Measurements from ENCODE around the gene RASSF8. TPM values are rescaled to one million over a fixed set of nuclear protein-coding genes. Genes with fewer than 3 reads are reported as not detected.

Gene RASSF8
- total and polyA plus RNA-seq, 10 donors = 1.4 to 38.0 (median 10.9) TPM

- Histone ChIP-seq H3K27me3 (replicated peaks in 1 of 7) (peaks cover 0 to 6% (median 0%) of the 10 kb centered on the region in 7 donors), H3K4me1 (peaks cover 3 to 27% (median 18%) of the 10 kb centered on the region in 6 donors), H3K4me3 (no peak overlapping the region), H3K27ac (no peak overlapping the region), H3K9me3 (no peaks in the 10 kb centered on the region), H3K36me3 (no peaks in the 10 kb centered on the region)
- DNase-seq = no peak
- WGBS, 5 donors = 86 to 90% (median 87%) methylated on average over 6 of the region's 6 CpGs
- intact Hi-C loops (cut with DNase I; ENCODE audit: low total_unique reads) = no loop called here
- TF ChIP-seq POLR2A (IDR thresholded peaks at IDR 0.05) = no peak
- TF ChIP-seq CTCF (IDR thresholded peaks at IDR 0.05 in 8 of 11, conservative IDR thresholded peaks at IDR 0.05 in 3 of 11) = no peak
- TF ChIP-seq POLR2AphosphoS5 (IDR thresholded peaks at IDR 0.05) = no peak
These were observed 153.8 kb downstream of the RASSF8 start for GRCh38 chr12:26112232-26112631.

DNA sequence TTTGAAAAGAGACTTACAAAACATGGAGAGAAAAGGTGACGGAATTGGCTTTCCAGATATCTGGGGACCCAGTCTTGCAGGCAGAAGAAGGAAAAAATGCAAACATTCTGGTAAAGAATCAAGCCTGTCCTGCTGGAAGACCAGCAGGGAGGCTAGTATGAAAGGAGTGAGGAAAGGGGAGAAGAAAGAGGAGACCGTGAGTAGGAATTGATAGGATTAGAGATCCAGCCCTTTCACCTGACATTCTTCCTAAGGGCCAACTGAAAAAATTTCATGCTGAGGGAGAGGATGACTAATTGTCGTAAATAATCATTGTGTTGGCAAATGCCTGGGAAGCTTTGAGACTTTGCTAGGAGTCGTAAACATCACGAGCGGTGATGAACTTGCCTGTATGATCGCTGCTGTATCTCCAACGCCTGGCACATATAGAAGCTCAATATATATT is 154.2 kb downstream of the RASSF8 start:
- TF ChIP-seq CTCF (IDR thresholded peaks at IDR 0.05 in 8 of 11, conservative IDR thresholded peaks at IDR 0.05 in 3 of 11) (no peak), POLR2AphosphoS5 (IDR thresholded peaks at IDR 0.05) (no peak)
- WGBS, 5 donors = 90 to 98% (median 94%) methylated on average over 8 of the region's 8 CpGs
- Histone ChIP-seq H3K9me3 (no peaks in the 10 kb centered on the region), H3K27ac (no peak overlapping the region), H3K4me1 (peaks cover 3 to 31% (median 20%) of the 10 kb centered on the region in 6 donors), H3K4me3 (no peak overlapping the region), H3K27me3 (replicated peaks in 1 of 7) (peaks cover 0 to 6% (median 0%) of the 10 kb centered on the region in 7 donors), H3K36me3 (no peaks in the 10 kb centered on the region)
- intact Hi-C loops (cut with DNase I; ENCODE audit: low total_unique reads) = no loop called here
- no peak for DNase-seq

GRCh38 chr12:26113181-26113654 is 154.7 kb downstream of the RASSF8 start:
- Histone ChIP-seq H3K27me3 (replicated peaks in 1 of 7) (peaks cover 0 to 6% (median 0%) of the 10 kb centered on the region in 7 donors), H3K9me3 (no peaks in the 10 kb centered on the region), H3K27ac (peak overlapping the region in 3 of 8 donors; percentile 85 to 92 (median 89)), H3K36me3 (no peaks in the 10 kb centered on the region), H3K4me3 (peak overlapping the region in 2 of 8 donors; percentile 54 to 71), H3K4me1 (peaks cover 3 to 36% (median 22%) of the 10 kb centered on the region in 6 donors)
- 40 to 51% (median 44%) methylated on average over 6 of the region's 6 CpGs for WGBS, 5 donors
- TF ChIP-seq POLR2AphosphoS5 (IDR thresholded peaks at IDR 0.05) (no peak), POLR2A (IDR thresholded peaks at IDR 0.05) (no peak), CTCF (IDR thresholded peaks at IDR 0.05 in 8 of 11, conservative IDR thresholded peaks at IDR 0.05 in 3 of 11) (no peak)
- no peak for DNase-seq
- intact Hi-C loops (cut with DNase I; ENCODE audit: low total_unique reads) = no loop called here

- Histone ChIP-seq H3K4me3 (peak overlapping the region; percentile 22 to 71 (median 48)), H3K36me3 (no peaks in the 10 kb centered on the region), H3K9me3 (no peaks in the 10 kb centered on the region), H3K27me3 (replicated peaks in 1 of 7) (peaks cover 0 to 7% (median 0%) of the 10 kb centered on the region in 7 donors), H3K27ac (peak overlapping the region; percentile 69 to 92 (median 86)), H3K4me1 (peaks cover 3 to 45% (median 25%) of the 10 kb centered on the region in 6 donors)
- intact Hi-C loops (cut with DNase I; ENCODE audit: low total_unique reads) = no loop called here
- 1% methylated on average over 39 to 72 of the region's 72 CpGs for WGBS, 5 donors
- DNase-seq = peak; percentile 96
- TF ChIP-seq POLR2AphosphoS5 (IDR thresholded peaks at IDR 0.05) (peak in 2 of 3 donors; percentile 90 to 92), POLR2A (IDR thresholded peaks at IDR 0.05) (peak in 1 of 3 donors; percentile 88), CTCF (IDR thresholded peaks at IDR 0.05 in 8 of 11, conservative IDR thresholded peaks at IDR 0.05 in 3 of 11) (peak in 7 of 11 experiments; percentile 18 to 47 (median 23))
These were observed 155.6 kb downstream of the RASSF8 start for GRCh38 chr12:26113853-26114719.

Data from spleen (tissue), 11 donors.